ENCODE results near the gene MACROH2A2.

MACROH2A2 gene
- long read RNA-seq, transcript H2AFY2-201 (9 exons, 1,980 nt) = major isoform, 315 of 343 reads
- long read RNA-seq, partial matches to known transcripts = 9 of 343 reads
- long read RNA-seq, other reads (novel, unspliced or antisense) = 19 of 343 reads

GRCh38 chr10:70052462-70053217, at the start of gene MACROH2A2:
MACROH2A2 (plus strand) TSS chr10:70052846; CDS start chr10:70075659, 22,813 bp downstream.
- no peak for TF ChIP-seq CTCF (IDR thresholded peaks at IDR 0.05; ENCODE audit: insufficient read depth, low read length)
- no peak for TF ChIP-seq SPI1 (IDR thresholded peaks at IDR 0.05; ENCODE audit: borderline replicate concordance, low read depth)
- TF ChIP-seq POLR2AphosphoS5 (IDR thresholded peaks at IDR 0.05; ENCODE audit: low read depth) = no peak
- no peak for TF ChIP-seq GABPA (IDR thresholded peaks at IDR 0.05; ENCODE audit: low read depth)
- TF ChIP-seq REST (IDR thresholded peaks at IDR 0.05; ENCODE audit: insufficient replicate concordance, low read depth) = no peak
- H3K4me3 ChIP-seq (replicated peaks; ENCODE audit: insufficient read depth, low read length) = peak within 1 kb of the TSS; percentile 53
- H3K27me3 ChIP-seq (ENCODE audit: insufficient read depth, poor library complexity, severe bottlenecking) = peaks cover 51% of the 10 kb centered on the region

GRCh38 chr10:70007116-70007820, 45.4 kb upstream of the MACROH2A2 start:
- peaks cover 9% of the 10 kb centered on the region for H3K27me3 ChIP-seq (ENCODE audit: insufficient read depth, poor library complexity, severe bottlenecking)
- no peak for DNase-seq (ENCODE audit: low read depth in 1 of 2, low spot score in 1 of 2)
- H3K4me3 ChIP-seq (replicated peaks; ENCODE audit: insufficient read depth, low read length) = no peak overlapping the region
- TF ChIP-seq SPI1 (IDR thresholded peaks at IDR 0.05; ENCODE audit: borderline replicate concordance, low read depth) (no peak), REST (IDR thresholded peaks at IDR 0.05; ENCODE audit: insufficient replicate concordance, low read depth) (no peak), CTCF (IDR thresholded peaks at IDR 0.05; ENCODE audit: insufficient read depth, low read length) (no peak), POLR2AphosphoS5 (IDR thresholded peaks at IDR 0.05; ENCODE audit: low read depth) (no peak), GABPA (IDR thresholded peaks at IDR 0.05; ENCODE audit: low read depth) (no peak)
- H3K27ac ChIP-seq (replicated peaks) = no peak overlapping the region

More at GRCh38 chr10:70052462-70053217, at the start of gene MACROH2A2:
- H3K27ac ChIP-seq (replicated peaks) = no peak within 1 kb of the TSS
- peak in 1 of 2 experiments; percentile 40 for DNase-seq (ENCODE audit: low read depth in 1 of 2, low spot score in 1 of 2)

- Histone ChIP-seq H3K27me3 (ENCODE audit: insufficient read depth, poor library complexity, severe bottlenecking) (peaks cover 4% of the 10 kb centered on the region), H3K27ac (replicated peaks) (no peak overlapping the region), H3K4me3 (replicated peaks; ENCODE audit: insufficient read depth, low read length) (no peak overlapping the region)
- DNase-seq (ENCODE audit: low read depth in 1 of 2, low spot score in 1 of 2) = no peak
- no peak for TF ChIP-seq CTCF (IDR thresholded peaks at IDR 0.05; ENCODE audit: insufficient read depth, low read length)
- TF ChIP-seq REST (IDR thresholded peaks at IDR 0.05; ENCODE audit: insufficient replicate concordance, low read depth) = no peak
- no peak for TF ChIP-seq SPI1 (IDR thresholded peaks at IDR 0.05; ENCODE audit: borderline replicate concordance, low read depth)
Measured at GRCh38 chr10:70031215-70031614, 21.4 kb upstream of the MACROH2A2 start.
